ENCODE measurements around the gene TEX48. TPM values are rescaled to one million over a fixed set of nuclear protein-coding genes. Genes with fewer than 3 reads are reported as not detected.

The TEX48 gene
- total RNA-seq, 2 donors from 2014 or later = not detected

GRCh38 chr9:114619191-114619761 is 62.7 kb downstream of the TEX48 start:
- H3K27me3 ChIP-seq (replicated peaks; ENCODE audit: insufficient read depth) = no peaks in the 10 kb centered on the region

GRCh38 chr9:114616684-114617520 is 65.1 kb downstream of the TEX48 start:
- no peaks in the 10 kb centered on the region for H3K9me3 ChIP-seq
- WGBS = 46% methylated on average over 4 of the region's 4 CpGs

More at GRCh38 chr9:114619191-114619761, 62.7 kb downstream of the TEX48 start:
- H3K36me3 ChIP-seq = no peaks in the 10 kb centered on the region
- H3K27ac ChIP-seq = peak overlapping the region; percentile 73 to 86
- DNase-seq (ENCODE audit: low spot score) = peak; percentile 82
- no peak for TF ChIP-seq POLR2A (IDR thresholded peaks at IDR 0.05)
- TF ChIP-seq CTCF (IDR thresholded peaks at IDR 0.05) = no peak
- peak; percentile 94 for TF ChIP-seq POLR2AphosphoS5 (IDR thresholded peaks at IDR 0.05)
- intact Hi-C loops (cut with DNase I) = loop anchor here (10.0 kb wide), 1 partner anchor 224 kb away; no protein-coding TSS in a partner anchor
- peaks cover 27% of the 10 kb centered on the region for H3K4me1 ChIP-seq (replicated peaks)
- WGBS = 14% methylated on average over 13 of the region's 13 CpGs
- peak overlapping the region; percentile 0 to 10 for H3K4me3 ChIP-seq
- H3K9me3 ChIP-seq = no peaks in the 10 kb centered on the region

More at GRCh38 chr9:114616684-114617520, 65.1 kb downstream of the TEX48 start:
- Histone ChIP-seq H3K4me3 (no peak overlapping the region), H3K4me1 (replicated peaks) (peaks cover 36% of the 10 kb centered on the region), H3K27me3 (replicated peaks; ENCODE audit: insufficient read depth) (no peaks in the 10 kb centered on the region), H3K36me3 (no peaks in the 10 kb centered on the region), H3K27ac (peak overlapping the region; percentile 73 to 86)
- DNase-seq (ENCODE audit: low spot score) = peak; percentile 51
- TF ChIP-seq CTCF (IDR thresholded peaks at IDR 0.05) (no peak), POLR2A (IDR thresholded peaks at IDR 0.05) (no peak), POLR2AphosphoS5 (IDR thresholded peaks at IDR 0.05) (peak; percentile 55)
- intact Hi-C loops (cut with DNase I) = loop anchor here (10.0 kb wide), 1 partner anchor 222 kb away; no protein-coding TSS in a partner anchor

Other genes starting within 250 kb of the TEX48 start
- gene WHRN, start 176.7 kb downstream of the TEX48 start, total RNA-seq = 100 to 1,000 TPM in 1 of 2 donors, 10 to 100 TPM in 1; 13.8 to 102 TPM
- 100 to 1,000 TPM; 262 to 348 TPM for gene ATP6V1G1, start 94.4 kb downstream of the TEX48 start, total RNA-seq
- 10 to 100 TPM; 33.0 to 38.3 TPM for gene TMEM268, start 70.9 kb downstream of the TEX48 start, total RNA-seq
- not detected for gene TEX53, start 24.4 kb downstream of the TEX48 start, total RNA-seq
- gene TNFSF15, start 123.8 kb upstream of the TEX48 start, total RNA-seq = 1 to 10 TPM; 1.7 to 9.0 TPM
- 1 to 10 TPM in 1 of 2 donors, under 1 TPM in 1; 0.32 to 2.4 TPM for gene TNFSF8, start 248.4 kb upstream of the TEX48 start, total RNA-seq